CD4-positive, alpha-beta memory T cell (primary cell): Measurements from ENCODE around the gene CMTM5. TPM values are rescaled to one million over a fixed set of nuclear protein-coding genes. Genes with fewer than 3 reads are reported as not detected.

Experiments
- CTCF ChIA-PET: fragments of 350-600 bp; sonication (Branson Sonifier 250); formaldehyde crosslinking; loops from one replicate; lab custom pipeline; 2021; ENCODE audit warnings: inconsistent platforms; ENCODE audit not compliant: partially characterized antibody; lab: Charles Lee
- POLR2A ChIA-PET: fragments of 350-600 bp; sonication (Branson Sonifier 250); formaldehyde crosslinking; loops from one replicate; lab custom pipeline; 2021; ENCODE audit not compliant: partially characterized antibody; lab: Charles Lee
- DNase-seq, 5 donors: peaks; one replicate each; pipeline versions ENCODE4 v3.0.0 to v3.0.0-alpha.2; 2020 to 2022; ENCODE audit warnings: mixed read lengths in 1 of 5
- H3K27ac ChIP-seq: one replicate; pipeline ENCODE4 v1.7.0; 2013; ENCODE audit warnings: low read depth, low read length
- H3K27me3 ChIP-seq: 2 replicates; pipeline ENCODE4 v1.7.0; 2013; ENCODE audit warnings: mild to moderate bottlenecking, low read length, moderate library complexity; ENCODE audit not compliant: insufficient read depth
- H3K36me3 ChIP-seq: 2 replicates; pipeline ENCODE4 v1.7.0; 2013; ENCODE audit warnings: mild to moderate bottlenecking, low read length, moderate library complexity; ENCODE audit not compliant: insufficient read depth
- H3K4me1 ChIP-seq: 2 replicates; pipeline ENCODE4 v1.7.0; 2013; ENCODE audit warnings: mild to moderate bottlenecking, low read length, moderate library complexity; ENCODE audit not compliant: insufficient read depth
- H3K4me3 ChIP-seq, 2 donors: one replicate each; pipeline ENCODE4 v1.7.0; 2013; ENCODE audit warnings: low read length in 2 of 2, mild to moderate bottlenecking in 1 of 2
- H3K9me3 ChIP-seq, 2 donors: one replicate each; pipeline ENCODE4 v1.7.0; 2013; ENCODE audit warnings: low read length in 2 of 2, control low read depth in 1 of 2; ENCODE audit not compliant: control insufficient read depth in 1 of 2
- H3K27ac Mint-ChIP-seq, 7 donors: one replicate each; pipeline ENCODE4 v1.8.0; 2020 to 2021; ENCODE audit warnings: mixed read lengths in 7 of 7, mild to moderate bottlenecking in 6 of 7, inconsistent platforms in 3 of 7, moderate library complexity in 3 of 7
- H3K27me3 Mint-ChIP-seq, 2 donors: one replicate each; pipeline ENCODE4 v1.8.0; 2020 to 2021; ENCODE audit warnings: mixed read lengths in 2 of 2
- H3K36me3 Mint-ChIP-seq, 2 donors: one replicate each; pipeline ENCODE4 v1.8.0; 2020 to 2021; ENCODE audit warnings: mixed read lengths in 2 of 2, inconsistent platforms in 1 of 2, mild to moderate bottlenecking in 1 of 2
- H3K4me1 Mint-ChIP-seq, 4 donors: one replicate each; pipeline ENCODE4 v1.8.0; 2020 to 2021; ENCODE audit warnings: mixed read lengths in 4 of 4, mild to moderate bottlenecking in 1 of 4
- H3K4me3 Mint-ChIP-seq, 8 donors: one replicate each; pipeline ENCODE4 v1.8.0; 2020 to 2021; ENCODE audit warnings: mixed read lengths in 8 of 8, mild to moderate bottlenecking in 7 of 8, moderate library complexity in 6 of 8, inconsistent platforms in 3 of 8
- H3K9me3 Mint-ChIP-seq, 8 donors: one replicate each; pipeline ENCODE4 v1.8.0; 2020 to 2021; ENCODE audit warnings: mixed read lengths in 8 of 8, mild to moderate bottlenecking in 5 of 8, inconsistent platforms in 3 of 8, moderate library complexity in 1 of 8
- intact Hi-C: fragments of 100-400 bp; cut with micrococcal nuclease; formaldehyde crosslinking; loops from one replicate; pipeline ENCODE4 v1.15.1; 2023
- polyA plus RNA-seq, 2 donors: library from polyadenylated mRNA; unstranded; fragments of 300-500 nt; fragmentation: Illumina TruSeq; gene quantifications; one replicate each; pipeline ENCODE4 v1.2.3, GENCODE V29; 2021
- total RNA-seq, 2 experiments: library from RNA; stranded (reverse); gene quantifications; one replicate each; pipeline ENCODE4 v1.2.3, GENCODE V29; 2021

The CMTM5 gene
- total and polyA plus RNA-seq, 4 experiments from 2014 or later: not detected

- intact Hi-C loops: no loop called here
- Mint-ChIP-seq H3K36me3 (no peaks in the 10 kb centered on the region), H3K4me1 (peaks cover 0 to 2% (median 0%) of the 10 kb centered on the region in 4 donors), H3K27ac (no peak overlapping the region), H3K9me3 (no peaks in the 10 kb centered on the region), H3K27me3 (peaks cover 6 to 10% of the 10 kb centered on the region in 2 donors), H3K4me3 (no peak overlapping the region)
- Histone ChIP-seq H3K9me3 (no peaks in the 10 kb centered on the region), H3K4me3 (no peak overlapping the region), H3K4me1 (no peaks in the 10 kb centered on the region), H3K27me3 (no peaks in the 10 kb centered on the region), H3K36me3 (no peaks in the 10 kb centered on the region), H3K27ac (no peak overlapping the region)
- ChIA-PET POLR2A (no interaction called here), CTCF (interaction anchor here (1.0 kb wide), 1 partner anchor 11 kb away, joined by 3 read pairs; no protein-coding TSS in a partner anchor)
- no peak for DNase-seq
Observed at GRCh38 chr14:23371865-23372264, 5.0 kb upstream of the CMTM5 start.

DNA sequence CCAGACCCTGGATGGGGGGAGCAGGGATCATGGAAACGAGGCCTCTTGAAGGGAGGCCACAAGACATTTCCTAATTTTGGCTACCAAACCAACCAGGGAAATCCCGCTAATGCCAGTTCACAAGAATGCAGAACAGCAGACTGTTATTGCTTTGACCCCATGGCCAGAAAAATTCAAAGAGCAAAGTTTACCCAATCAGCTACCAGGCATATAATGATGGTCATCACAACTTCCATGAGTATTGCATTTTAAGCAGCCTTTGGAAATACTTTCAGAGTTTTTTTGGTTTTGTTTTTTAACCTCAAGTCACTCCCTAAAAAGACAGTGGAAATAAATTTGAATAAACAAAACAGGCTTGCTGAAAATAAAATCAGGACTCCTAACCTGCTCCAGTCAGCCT lies 4.3 kb upstream of the CMTM5 start, which contains the start of gene IL25:
TSS of gene IL25 (plus strand) at position 301 of the 400 bp plus-strand sequence.
- CTCF ChIA-PET: interaction anchor here (1.0 kb wide), 1 partner anchor 11 kb away, joined by 3 read pairs; no protein-coding TSS in a partner anchor
- Mint-ChIP-seq H3K36me3 (no peaks in the 10 kb centered on the region), H3K9me3 (no peaks in the 10 kb centered on the region)

GRCh38 chr14:23373041-23373440 lies 3.8 kb upstream of the CMTM5 start:
- intact Hi-C loops: no loop called here
- ChIA-PET POLR2A (no interaction called here), CTCF (no interaction called here)
- Histone ChIP-seq H3K4me3 (no peak overlapping the region), H3K36me3 (no peaks in the 10 kb centered on the region), H3K4me1 (no peaks in the 10 kb centered on the region), H3K27ac (no peak overlapping the region), H3K9me3 (no peaks in the 10 kb centered on the region), H3K27me3 (no peaks in the 10 kb centered on the region)
- Mint-ChIP-seq H3K36me3 (no peaks in the 10 kb centered on the region), H3K4me3 (no peak overlapping the region), H3K27ac (no peak overlapping the region), H3K4me1 (no peaks in the 10 kb centered on the region), H3K9me3 (no peaks in the 10 kb centered on the region), H3K27me3 (peaks cover 0 to 2% of the 10 kb centered on the region in 2 donors)
- no peak for DNase-seq

More for the DNA sequence above, 4.3 kb upstream of the CMTM5 start, which contains the start of gene IL25:
- Mint-ChIP-seq H3K4me1 (no peaks in the 10 kb centered on the region), H3K27me3 (peaks cover under 1 to 4% of the 10 kb centered on the region in 2 donors), H3K27ac (no peak within 1 kb of the TSS), H3K4me3 (no peak within 1 kb of the TSS)
- no peak for DNase-seq
- POLR2A ChIA-PET: no interaction called here
- no peaks in the 10 kb centered on the region for H3K9me3 ChIP-seq
- intact Hi-C loops: no loop called here
- no peaks in the 10 kb centered on the region for H3K4me1 ChIP-seq
- no peaks in the 10 kb centered on the region for H3K36me3 ChIP-seq
- no peak within 1 kb of the TSS for H3K4me3 ChIP-seq
- H3K27me3 ChIP-seq: no peaks in the 10 kb centered on the region
- H3K27ac ChIP-seq: no peak within 1 kb of the TSS

DNA sequence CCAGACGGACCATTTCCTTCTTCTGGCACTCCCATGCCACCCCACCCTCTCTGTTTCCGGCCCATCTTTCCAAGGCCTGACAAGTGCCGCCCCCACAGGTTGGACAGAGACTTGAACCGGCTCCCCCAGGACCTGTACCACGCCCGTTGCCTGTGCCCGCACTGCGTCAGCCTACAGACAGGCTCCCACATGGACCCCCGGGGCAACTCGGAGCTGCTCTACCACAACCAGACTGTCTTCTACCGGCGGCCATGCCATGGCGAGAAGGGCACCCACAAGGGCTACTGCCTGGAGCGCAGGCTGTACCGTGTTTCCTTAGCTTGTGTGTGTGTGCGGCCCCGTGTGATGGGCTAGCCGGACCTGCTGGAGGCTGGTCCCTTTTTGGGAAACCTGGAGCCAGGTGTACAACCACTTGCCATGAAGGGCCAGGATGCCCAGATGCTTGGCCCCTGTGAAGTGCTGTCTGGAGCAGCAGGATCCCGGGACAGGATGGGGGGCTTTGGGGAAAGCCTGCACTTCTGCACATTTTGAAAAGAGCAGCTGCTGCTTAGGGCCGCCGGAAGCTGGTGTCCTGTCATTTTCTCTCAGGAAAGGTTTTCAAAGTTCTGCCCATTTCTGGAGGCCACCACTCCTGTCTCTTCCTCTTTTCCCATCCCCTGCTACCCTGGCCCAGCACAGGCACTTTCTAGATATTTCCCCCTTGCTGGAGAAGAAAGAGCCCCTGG lies 1.2 kb upstream of the CMTM5 start:
- Histone ChIP-seq H3K27ac (no peak overlapping the region), H3K4me3 (no peak overlapping the region), H3K27me3 (no peaks in the 10 kb centered on the region), H3K36me3 (no peaks in the 10 kb centered on the region), H3K4me1 (no peaks in the 10 kb centered on the region), H3K9me3 (no peaks in the 10 kb centered on the region)
- Mint-ChIP-seq H3K27ac (no peak overlapping the region), H3K36me3 (no peaks in the 10 kb centered on the region), H3K9me3 (no peaks in the 10 kb centered on the region), H3K4me1 (no peaks in the 10 kb centered on the region), H3K4me3 (no peak overlapping the region), H3K27me3 (peaks cover 2 to 4% of the 10 kb centered on the region in 2 donors)
- intact Hi-C loops: no loop called here
- POLR2A ChIA-PET: interaction anchor here (1.4 kb wide), 1 partner anchor 55 kb away, joined by 3 read pairs; the partner anchor contains the start of gene PABPN1
- CTCF ChIA-PET: interaction anchor here (1.0 to 1.7 kb wide), 2 partner anchors 30 to 255 kb away, joined by 3 to 4 read pairs; no protein-coding TSS in a partner anchor
- no peak for DNase-seq

DNA sequence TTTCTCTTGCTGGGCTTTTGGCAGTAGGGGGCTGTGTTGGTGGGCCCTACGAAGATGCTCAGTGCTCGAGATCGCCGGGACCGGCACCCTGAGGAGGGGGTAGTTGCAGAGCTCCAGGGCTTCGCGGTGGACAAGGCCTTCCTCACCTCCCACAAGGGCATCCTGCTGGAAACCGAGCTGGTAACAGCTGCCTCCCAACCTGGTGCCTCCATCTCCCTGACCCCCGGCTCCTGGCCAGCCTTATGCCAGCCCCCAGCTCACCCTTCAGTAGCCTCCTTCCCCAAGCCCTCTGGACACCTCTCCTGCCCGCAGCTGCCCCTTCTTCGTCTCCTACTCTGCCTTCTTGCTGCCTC lies 328 bp downstream of the CMTM5 start:
- H3K27ac Mint-ChIP-seq: peak overlapping the region in 1 of 7 donors; percentile 55
- peaks cover 4% of the 10 kb centered on the region in 2 donors for H3K27me3 Mint-ChIP-seq
- Histone ChIP-seq H3K27me3 (no peaks in the 10 kb centered on the region), H3K4me3 (no peak overlapping the region), H3K27ac (no peak overlapping the region), H3K36me3 (no peaks in the 10 kb centered on the region), H3K4me1 (no peaks in the 10 kb centered on the region), H3K9me3 (no peaks in the 10 kb centered on the region)
- no peaks in the 10 kb centered on the region for H3K36me3 Mint-ChIP-seq
- no peak overlapping the region for H3K4me3 Mint-ChIP-seq
- DNase-seq: no peak
- intact Hi-C loops: no loop called here
- no peaks in the 10 kb centered on the region for H3K4me1 Mint-ChIP-seq
- H3K9me3 Mint-ChIP-seq: no peaks in the 10 kb centered on the region
- POLR2A ChIA-PET: interaction anchor here (1.4 to 1.6 kb wide), 2 partner anchors 56 to 74 kb away, joined by 3 to 5 read pairs; partner anchors contain the start of genes PABPN1 and PPP1R3E
- CTCF ChIA-PET: interaction anchor here (1.2 to 1.7 kb wide), 3 partner anchors 99 to 257 kb away, joined by 3 to 4 read pairs (median 4); no protein-coding TSS in a partner anchor

GRCh38 chr14:23377573-23378563 lies 1.0 kb downstream of the CMTM5 start:
- peak overlapping the region in 1 of 7 donors; percentile 55 for H3K27ac Mint-ChIP-seq
- H3K36me3 ChIP-seq: no peaks in the 10 kb centered on the region
- H3K9me3 Mint-ChIP-seq: no peaks in the 10 kb centered on the region
- intact Hi-C loops: no loop called here
- H3K4me3 ChIP-seq: no peak overlapping the region
- no peaks in the 10 kb centered on the region for H3K9me3 ChIP-seq
- no peaks in the 10 kb centered on the region for H3K36me3 Mint-ChIP-seq
- H3K27ac ChIP-seq: no peak overlapping the region
- peaks cover 5 to 8% of the 10 kb centered on the region in 2 donors for H3K27me3 Mint-ChIP-seq
- no peaks in the 10 kb centered on the region for H3K27me3 ChIP-seq
- POLR2A ChIA-PET: interaction anchor here (1.6 kb wide), 1 partner anchor 75 kb away, joined by 5 read pairs; the partner anchor contains the start of gene PPP1R3E
- no peak for DNase-seq
- CTCF ChIA-PET: interaction anchor here (0.7 to 2.9 kb wide), 8 partner anchors 8 to 258 kb away, joined by 3 to 36 read pairs (median 4); partner anchors contain the start of gene PABPN1
- H3K4me3 Mint-ChIP-seq: no peak overlapping the region
- no peaks in the 10 kb centered on the region for H3K4me1 Mint-ChIP-seq
- no peaks in the 10 kb centered on the region for H3K4me1 ChIP-seq
